HG03135 (cell line): Measurements from ENCODE around the gene C5AR1.
"Not testable (repeated sequence)": the region's sequence is repeated elsewhere in the genome, so short reads cannot be mapped to it uniquely, and the experiment has no call there.

ENCODE experiments used
- ATAC-seq: cut with Tn5 transposase; IDR thresholded peaks from one replicate; pipeline ENCODE4 v1.9.1; 2021; ENCODE audit warnings: mild to moderate bottlenecking, moderate library complexity; ENCODE audit not compliant: unreplicated experiment

C5AR1 gene

GRCh38 chr19:47283405-47284059, 26.1 kb upstream of the C5AR1 start:
- ATAC-seq = no peak

GRCh38 chr19:47284324-47284899, 25.2 kb upstream of the C5AR1 start:
- ATAC-seq = no peak

DNA sequence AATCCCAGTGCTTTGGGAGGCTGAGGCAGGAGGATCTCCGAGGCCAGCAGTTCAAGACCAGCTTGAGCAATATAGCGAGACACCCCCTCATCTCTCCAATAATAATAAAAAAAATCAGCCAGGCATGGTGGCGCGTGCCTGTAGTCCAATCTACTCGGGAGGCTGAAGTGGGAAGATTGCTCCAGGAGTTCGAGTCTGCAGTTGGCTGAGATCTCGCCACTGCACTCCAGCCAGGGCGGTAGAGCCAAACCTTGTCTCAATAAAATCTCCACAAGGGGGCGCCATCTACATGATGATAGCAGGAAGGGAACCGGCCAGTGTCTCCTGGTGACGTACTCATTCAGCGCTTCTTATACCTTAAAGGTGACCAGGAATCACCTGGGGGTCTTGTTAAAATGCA, 13.6 kb upstream of the C5AR1 start:
- no peak for ATAC-seq

GRCh38 chr19:47300867-47301266, 8.8 kb upstream of the C5AR1 start:
- ATAC-seq = not testable (repeated sequence)

DNA sequence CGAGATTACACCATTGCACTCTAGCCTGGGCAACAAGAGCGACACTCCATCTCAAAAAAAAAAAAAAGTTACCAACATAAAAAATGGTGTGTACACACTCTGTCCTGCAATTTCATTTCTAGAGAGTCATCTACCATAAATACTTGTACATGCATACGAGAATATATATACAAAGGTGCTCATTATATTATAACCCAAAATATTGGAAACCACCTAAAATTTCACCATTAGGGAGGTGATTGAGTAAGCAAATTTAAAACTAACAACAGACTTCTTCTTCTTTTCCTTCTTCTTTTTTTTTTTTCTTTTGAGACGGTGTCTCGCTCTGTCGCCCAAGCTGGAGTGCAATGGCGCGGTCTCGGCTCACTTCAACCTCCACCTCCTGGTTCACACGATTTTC, 7.4 kb upstream of the C5AR1 start:
- no peak for ATAC-seq

DNA sequence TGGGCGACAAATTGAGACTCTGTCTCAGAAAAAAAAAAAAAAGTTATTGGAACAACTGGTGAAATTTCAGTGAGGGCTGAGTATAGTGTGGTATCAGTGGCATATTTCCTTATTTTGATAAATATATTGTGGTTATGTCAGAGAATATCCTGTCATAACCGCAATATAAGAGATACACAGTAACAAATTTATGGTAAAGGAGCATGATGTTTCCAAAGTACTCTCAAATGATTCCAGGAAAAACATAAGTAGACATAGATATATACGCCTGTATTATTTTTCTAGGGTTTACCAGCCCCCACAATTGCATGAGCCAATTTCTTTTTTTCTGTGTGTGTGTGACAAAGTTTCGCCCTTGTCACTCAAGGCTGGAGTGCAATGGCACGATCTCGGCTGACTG, 5.7 kb upstream of the C5AR1 start:
- ATAC-seq = no peak

GRCh38 chr19:47305309-47305751, 4.3 kb upstream of the C5AR1 start:
- ATAC-seq = no peak

DNA sequence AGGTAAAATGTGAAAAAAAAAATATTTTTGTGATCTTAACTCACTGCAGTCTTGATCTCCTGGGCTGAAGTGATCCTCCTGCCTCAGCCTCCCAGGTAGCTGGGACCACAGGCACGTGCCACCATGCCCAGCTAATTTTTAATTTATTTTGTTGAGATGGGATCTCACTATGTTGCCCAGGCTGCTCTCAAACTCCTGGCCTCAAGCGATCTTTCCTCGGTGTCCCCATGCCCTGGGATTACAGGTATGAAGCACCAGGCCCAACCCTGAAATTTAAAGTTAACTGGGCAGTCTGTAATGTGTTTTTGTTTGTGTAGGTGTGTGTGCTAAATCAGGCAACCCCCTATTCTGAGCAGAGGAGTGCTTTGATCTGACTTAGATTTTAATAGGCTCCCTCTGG, 3.4 kb upstream of the C5AR1 start:
- no peak for ATAC-seq

- ATAC-seq = no peak
Observed at GRCh38 chr19:47309038-47309437, 623 bp upstream of the C5AR1 start.

GRCh38 chr19:47310323-47310722, 662 bp downstream of the C5AR1 start:
- no peak for ATAC-seq

GRCh38 chr19:47310819-47311218, 1.2 kb downstream of the C5AR1 start:
- ATAC-seq = no peak

- no peak for ATAC-seq
Observed at GRCh38 chr19:47312366-47313006, 2.8 kb downstream of the C5AR1 start.

- no peak for ATAC-seq
Observed at GRCh38 chr19:47313754-47314295, 4.2 kb downstream of the C5AR1 start.

DNA sequence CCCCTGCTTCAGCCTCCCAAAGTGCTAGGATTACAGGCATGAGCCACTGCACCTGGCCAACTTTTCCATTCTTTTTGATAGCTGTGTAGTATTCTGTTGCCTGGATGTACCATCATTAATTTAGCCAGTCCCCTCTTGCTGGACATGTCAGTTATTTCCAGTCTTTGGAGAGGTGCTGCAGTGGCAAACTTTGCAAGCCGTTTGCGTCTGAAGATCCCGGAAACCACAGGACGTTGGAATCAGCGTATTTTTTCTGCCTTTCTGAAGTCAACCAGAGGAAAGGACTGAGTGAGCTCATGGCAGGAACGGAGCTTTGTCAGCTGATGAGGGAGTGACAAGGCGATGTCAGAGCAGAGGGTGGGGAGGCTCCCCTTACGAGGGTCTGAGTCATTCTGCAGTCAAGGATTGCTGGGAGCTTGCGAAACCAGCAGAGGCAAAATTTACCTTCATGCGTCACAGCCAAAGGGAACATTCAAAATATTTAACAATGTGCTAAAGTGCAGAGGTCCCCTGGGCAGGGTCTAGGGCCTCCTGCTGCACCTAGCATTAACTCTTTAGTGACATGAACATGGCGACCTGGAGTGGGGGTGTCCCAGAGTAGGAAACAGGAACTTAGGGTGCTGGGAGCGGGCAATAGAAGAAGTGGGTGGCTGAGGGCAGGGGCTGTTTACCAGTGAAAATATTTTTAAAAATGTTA, 5.6 kb downstream of the C5AR1 start:
- no peak for ATAC-seq

DNA sequence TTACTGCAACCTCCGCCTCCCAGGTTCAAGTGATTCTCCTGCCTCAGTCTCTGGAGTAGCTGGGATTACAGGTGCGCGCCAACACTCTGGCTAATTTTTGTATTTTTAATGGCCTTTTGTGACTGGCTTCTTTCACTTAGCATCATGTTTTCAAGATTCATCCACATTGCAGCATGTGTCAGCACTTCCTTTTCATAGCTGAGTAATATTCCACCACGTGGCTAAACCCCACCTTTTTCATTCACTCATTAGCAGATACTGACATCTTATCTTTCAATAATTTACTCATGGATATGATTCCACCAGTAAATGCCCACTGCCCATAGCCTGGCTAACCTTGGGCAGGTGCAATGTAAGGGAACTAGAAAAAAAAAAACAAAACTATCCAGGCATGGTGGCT, 6.9 kb downstream of the C5AR1 start:
- no peak for ATAC-seq

DNA sequence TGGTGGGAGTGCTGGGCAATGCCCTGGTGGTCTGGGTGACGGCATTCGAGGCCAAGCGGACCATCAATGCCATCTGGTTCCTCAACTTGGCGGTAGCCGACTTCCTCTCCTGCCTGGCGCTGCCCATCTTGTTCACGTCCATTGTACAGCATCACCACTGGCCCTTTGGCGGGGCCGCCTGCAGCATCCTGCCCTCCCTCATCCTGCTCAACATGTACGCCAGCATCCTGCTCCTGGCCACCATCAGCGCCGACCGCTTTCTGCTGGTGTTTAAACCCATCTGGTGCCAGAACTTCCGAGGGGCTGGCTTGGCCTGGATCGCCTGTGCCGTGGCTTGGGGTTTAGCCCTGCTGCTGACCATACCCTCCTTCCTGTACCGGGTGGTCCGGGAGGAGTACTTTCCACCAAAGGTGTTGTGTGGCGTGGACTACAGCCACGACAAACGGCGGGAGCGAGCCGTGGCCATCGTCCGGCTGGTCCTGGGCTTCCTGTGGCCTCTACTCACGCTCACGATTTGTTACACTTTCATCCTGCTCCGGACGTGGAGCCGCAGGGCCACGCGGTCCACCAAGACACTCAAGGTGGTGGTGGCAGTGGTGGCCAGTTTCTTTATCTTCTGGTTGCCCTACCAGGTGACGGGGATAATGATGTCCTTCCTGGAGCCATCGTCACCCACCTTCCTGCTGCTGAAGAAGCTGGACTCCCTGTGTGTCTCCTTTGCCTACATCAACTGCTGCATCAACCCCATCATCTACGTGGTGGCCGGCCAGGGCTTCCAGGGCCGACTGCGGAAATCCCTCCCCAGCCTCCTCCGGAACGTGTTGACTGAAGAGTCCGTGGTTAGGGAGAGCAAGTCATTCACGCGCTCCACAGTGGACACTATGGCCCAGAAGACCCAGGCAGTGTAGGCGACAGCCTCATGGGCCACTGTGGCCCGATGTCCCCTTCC, 10.5 kb downstream of the C5AR1 start:
- ATAC-seq = no peak

DNA sequence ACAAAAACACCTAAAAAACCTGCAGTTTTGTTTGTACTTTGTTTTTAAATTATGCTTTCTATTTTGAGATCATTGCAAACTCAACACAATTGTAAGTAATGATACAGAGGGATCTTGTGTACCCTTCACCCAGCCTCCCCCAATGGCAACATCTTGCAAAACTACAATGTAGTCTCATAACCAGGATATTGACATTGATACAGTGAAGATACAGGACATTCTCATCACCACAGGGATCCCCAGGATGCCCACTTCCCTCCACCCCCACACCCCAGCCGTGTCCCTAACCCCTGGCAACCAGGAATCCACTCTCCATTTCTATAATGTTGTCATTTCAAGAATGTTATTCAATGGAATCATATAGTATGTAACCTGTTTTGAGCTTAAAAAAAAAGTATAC, 12.0 kb downstream of the C5AR1 start:
- no peak for ATAC-seq

DNA sequence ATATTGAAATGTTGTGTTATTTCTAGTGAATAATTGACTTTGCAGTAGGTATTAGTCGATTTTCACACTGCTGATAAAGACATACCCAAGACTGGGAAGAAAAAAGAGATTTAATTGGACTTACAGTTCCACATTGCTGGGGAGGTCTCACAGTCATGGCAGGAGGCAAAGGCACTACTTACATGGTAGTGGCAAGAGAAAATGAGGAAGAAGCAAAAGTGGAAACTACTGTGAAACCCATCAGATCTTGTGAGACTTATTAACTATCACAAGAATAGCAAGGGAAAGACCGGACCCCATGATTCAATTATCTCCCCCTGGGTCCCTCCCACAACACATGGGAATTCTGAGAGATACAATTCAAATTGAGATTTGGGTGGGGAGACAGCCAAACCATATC, 12.4 kb downstream of the C5AR1 start:
- ATAC-seq = no peak

DNA sequence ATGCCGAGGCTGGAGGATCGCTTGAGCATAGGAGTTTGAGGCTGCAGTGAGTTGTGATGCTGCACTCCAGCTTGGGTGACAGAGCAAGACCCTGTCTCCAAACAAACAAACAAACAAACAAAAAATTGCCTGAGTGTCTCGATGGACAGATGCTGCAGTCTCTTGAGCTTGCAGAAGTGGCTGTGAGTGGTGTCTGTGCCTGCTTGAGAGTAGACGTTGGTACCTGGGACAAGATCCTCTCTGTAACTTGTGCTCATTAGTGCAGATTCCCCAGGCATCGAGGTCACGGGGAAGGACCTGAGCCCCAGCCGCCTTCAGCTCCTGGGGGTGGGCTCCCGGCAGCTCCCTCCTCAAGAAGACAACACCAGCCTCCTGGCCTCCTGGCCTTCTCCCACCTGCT, 13.7 kb downstream of the C5AR1 start:
- no peak for ATAC-seq

GRCh38 chr19:47323872-47324271, 14.2 kb downstream of the C5AR1 start:
- ATAC-seq = no peak

DNA sequence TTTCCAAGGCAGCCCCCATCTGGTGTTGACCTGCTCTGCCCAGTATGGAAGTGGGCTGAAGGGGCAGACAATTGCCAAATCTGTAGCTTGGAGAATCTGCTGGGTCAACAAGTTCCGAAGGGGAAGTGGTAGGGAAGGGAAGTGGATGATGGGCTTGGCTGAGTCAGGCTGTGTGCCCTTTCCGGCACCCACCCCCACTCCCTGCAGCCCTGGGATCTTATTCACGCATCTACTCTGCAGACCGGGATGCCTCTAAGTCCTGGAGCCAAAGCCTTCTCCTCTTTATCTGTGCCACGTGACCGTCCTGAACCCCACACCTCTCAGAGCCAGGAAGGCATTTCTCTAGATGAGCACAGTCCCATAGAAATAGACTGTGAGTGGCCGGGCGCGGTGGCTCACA, 14.8 kb downstream of the C5AR1 start:
- no peak for ATAC-seq
